HG02571 (cell line): ENCODE results near the gene SLC39A3.

Source experiments
- ATAC-seq: cut with Tn5 transposase; IDR thresholded peaks from one replicate; pipeline ENCODE4 v1.9.1; 2021; ENCODE audit warnings: mild to moderate bottlenecking, moderate library complexity; ENCODE audit not compliant: unreplicated experiment

SLC39A3 gene

GRCh38 chr19:2750808-2751437 lies 11.1 kb upstream of the SLC39A3 start:
- ATAC-seq = no peak

GRCh38 chr19:2747349-2747748 lies 7.5 kb upstream of the SLC39A3 start:
- ATAC-seq = no peak

- no peak for ATAC-seq
These were observed 4.3 kb upstream of the SLC39A3 start for GRCh38 chr19:2744113-2744512.

- ATAC-seq = no peak
These were observed 3.3 kb upstream of the SLC39A3 start for GRCh38 chr19:2743099-2743498.

GRCh38 chr19:2740314-2740656 lies 468 bp upstream of the SLC39A3 start:
- no peak for ATAC-seq

GRCh38 chr19:2736550-2737190 lies 3.1 kb downstream of the SLC39A3 start:
- no peak for ATAC-seq

GRCh38 chr19:2735374-2735773 lies 4.4 kb downstream of the SLC39A3 start:
- no peak for ATAC-seq

GRCh38 chr19:2734589-2735288 lies 5.1 kb downstream of the SLC39A3 start:
- ATAC-seq = no peak

- ATAC-seq = no peak
These were observed 5.8 kb downstream of the SLC39A3 start for GRCh38 chr19:2733930-2734588.

- no peak for ATAC-seq
These were observed 6.9 kb downstream of the SLC39A3 start for GRCh38 chr19:2732883-2733282.

GRCh38 chr19:2732157-2732725 lies 7.6 kb downstream of the SLC39A3 start:
- no peak for ATAC-seq

GRCh38 chr19:2731181-2731995 lies 8.4 kb downstream of the SLC39A3 start:
- ATAC-seq = no peak

GRCh38 chr19:2729943-2730818 lies 9.6 kb downstream of the SLC39A3 start:
- no peak for ATAC-seq

- ATAC-seq = no peak
These were observed 10.9 kb downstream of the SLC39A3 start for GRCh38 chr19:2728783-2729387.

GRCh38 chr19:2727640-2727944 lies 12.2 kb downstream of the SLC39A3 start:
- ATAC-seq = no peak

GRCh38 chr19:2726904-2727639 lies 12.7 kb downstream of the SLC39A3 start:
- no peak for ATAC-seq

GRCh38 chr19:2726160-2726855 lies 13.5 kb downstream of the SLC39A3 start:
- no peak for ATAC-seq

- ATAC-seq = no peak
These were observed 15.7 kb downstream of the SLC39A3 start for GRCh38 chr19:2724148-2724557.
